GM18873 (cell line): ENCODE data around the gene GCLM.
A peak's percentile ranks its signal among the peaks of the same experiment; 100 is the strongest.

ENCODE experiments used
- ATAC-seq: cut with Tn5 transposase; IDR thresholded peaks from one replicate; pipeline ENCODE4 v1.9.1; 2021; ENCODE audit warnings: mild to moderate bottlenecking, moderate library complexity, moderate number of reproducible peaks; ENCODE audit not compliant: unreplicated experiment, low FRiP score

GCLM gene

DNA sequence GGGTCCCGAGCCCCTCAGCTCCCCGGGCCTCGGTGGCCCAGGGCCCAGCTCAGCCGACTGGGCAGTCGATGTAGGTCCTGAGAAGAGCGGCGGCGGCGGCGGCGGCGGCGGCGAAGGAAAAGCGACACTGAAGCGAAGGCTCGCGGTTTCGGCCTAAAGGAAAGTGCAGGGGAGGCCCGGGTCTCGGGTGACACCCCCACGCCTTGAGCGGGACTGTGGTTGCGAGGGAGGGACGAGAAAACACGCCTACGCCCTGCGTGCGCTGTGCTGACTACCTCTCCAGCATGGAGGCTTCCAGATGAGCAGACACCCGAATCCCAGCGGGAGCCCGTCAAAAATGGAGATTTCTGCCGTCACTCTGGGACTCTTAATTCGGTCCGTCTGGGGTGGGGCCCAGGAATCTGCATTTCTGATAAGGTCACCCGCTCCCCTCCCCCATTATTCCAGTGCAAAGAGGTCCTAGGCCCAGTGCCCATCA is 61.4 kb downstream of the GCLM start:
- ATAC-seq: peak; percentile 14

DNA sequence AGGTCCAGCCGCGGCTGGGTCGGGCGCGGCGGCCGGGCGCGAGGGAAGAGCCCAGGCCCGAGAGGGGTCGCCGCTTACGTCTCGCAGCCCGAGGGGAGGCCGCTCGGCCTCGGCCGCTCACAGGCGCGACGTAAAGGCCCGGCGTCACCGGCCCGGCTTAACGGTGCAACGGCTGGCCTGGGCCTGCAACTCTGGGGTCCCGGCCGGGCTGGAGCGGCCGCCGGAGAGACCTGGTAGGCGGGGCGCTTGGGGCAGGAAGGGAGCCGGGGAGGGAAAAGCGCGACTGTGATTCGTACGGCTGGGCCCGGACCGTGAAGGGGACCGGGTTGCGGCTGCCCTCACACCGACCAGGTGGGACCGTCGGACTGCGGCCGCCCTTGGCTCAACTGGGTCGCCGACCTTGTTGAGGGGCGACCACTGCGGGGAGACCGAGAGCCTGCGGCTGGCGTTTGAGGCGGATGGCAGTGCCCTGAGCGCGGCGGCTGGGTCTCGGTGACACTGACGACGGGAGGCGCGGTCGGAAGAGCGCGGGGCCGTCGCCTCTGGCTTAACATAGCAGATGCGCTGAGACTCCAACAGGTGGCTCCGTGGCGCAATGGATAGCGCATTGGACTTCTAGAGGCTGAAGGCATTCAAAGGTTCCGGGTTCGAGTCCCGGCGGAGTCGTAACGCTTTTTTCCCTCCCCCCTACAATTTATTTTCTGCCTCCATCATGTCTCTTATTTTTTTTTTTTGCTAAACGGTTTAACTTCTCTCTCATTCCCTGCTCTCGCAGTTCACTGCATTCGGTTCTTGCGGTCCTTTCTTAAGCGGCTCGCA is 62.0 kb downstream of the GCLM start:
- ATAC-seq: peak; percentile 69

DNA sequence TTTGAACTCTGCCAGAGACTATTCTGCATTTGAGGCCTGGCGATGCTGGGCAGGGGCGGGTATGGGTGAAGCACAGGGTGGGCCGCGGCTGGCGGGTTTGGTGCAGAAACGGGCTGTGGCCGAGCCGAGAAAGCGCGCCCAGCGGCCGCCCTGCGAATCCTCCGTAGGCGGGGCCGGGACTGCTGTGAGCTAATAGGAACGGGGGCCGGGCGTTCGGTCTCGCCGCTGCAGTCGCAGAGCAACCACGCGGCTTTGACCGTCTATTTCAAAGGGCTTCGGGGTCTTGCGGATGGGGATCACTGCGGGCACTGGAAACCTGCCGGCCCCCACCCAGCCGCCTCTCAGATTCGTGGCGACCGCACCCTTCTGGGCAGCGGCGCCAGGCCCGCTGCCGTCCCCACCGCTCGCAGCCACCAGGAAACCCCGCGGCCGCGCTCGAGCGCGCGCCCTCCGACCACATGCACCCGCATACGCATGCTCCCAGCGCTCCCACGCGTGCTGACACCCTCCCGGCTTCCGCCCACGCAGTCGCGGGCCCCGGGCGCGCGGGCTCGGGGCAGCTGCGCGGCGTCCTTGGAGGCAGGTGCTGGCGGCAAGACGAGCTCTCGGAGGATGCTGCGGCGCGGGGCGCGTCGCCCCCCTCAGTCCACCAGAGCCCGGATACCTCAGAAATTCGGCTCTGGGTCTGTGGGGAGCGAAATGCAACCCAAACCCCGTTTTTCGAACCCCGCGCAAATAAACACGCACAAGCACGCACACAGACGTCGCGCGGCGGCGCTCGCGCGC is 62.8 kb downstream of the GCLM start:
- peak; percentile 35 for ATAC-seq

DNA sequence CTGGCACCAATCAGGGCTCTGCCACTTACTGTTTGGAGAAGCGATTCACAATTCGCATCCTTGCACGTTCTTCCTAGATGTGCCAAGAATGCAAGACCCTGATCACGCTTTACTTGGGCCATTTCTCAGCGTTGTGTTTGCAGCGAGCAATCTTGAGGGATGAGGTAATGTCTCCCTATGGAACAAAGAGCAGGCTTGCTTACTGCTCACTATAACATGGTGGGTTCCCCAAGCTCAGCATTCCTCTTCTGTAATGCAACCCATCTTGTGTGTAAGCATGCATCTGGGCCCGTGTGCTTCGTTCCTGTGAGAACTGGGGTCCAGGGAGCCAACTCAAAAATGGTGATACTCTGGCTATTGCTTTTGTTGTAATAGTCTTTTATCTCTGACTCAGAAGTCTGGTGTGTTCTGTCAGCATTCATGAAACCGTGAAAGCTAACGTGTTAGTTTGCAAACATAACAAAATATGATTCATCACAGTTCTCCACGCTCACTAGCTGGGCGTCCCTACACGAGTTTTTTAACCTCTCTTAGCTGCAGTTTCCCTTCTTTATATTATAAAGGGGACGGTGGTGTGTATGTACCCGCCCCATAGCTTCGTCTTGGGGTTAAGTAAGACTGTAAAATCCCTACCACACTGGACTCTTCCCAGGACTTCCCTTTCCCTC is 63.6 kb downstream of the GCLM start:
- peak; percentile 0 for ATAC-seq

DNA sequence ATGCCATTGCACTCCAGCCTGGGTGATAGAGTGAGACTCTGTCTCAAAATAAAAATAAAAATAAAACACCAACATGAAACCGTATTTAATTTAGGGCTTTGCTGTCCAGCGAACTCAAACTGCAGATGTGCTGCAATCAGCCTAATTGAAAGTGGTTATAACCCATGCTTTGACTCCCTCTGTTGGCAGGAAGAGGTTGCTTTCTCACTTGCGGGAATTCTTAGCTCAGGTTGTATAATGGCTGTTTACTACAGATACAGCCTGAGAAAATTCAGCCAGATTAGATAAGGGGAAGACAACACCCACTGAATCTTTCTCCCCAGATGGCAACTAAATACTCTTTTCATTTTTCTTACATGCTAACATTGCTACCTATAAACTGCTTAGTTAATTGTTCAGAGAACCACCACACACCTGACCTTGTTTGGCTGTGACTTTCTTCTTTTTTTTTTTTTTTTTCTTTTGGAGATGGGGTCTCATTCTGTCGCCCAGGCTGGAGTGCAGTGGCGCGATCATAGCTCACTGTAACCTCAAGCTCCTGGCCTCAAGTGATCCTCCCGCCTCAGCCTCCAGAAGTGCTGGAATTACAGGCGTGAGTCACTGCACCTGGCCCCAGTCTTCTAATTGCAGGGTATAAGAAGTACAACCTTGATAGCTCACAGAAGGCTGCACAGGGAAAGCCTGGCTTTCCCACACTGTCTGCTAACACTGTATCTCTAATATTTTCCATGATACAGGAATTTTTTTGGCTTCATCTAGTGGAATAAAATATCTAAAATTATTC is 64.8 kb downstream of the GCLM start:
- ATAC-seq: no peak

DNA sequence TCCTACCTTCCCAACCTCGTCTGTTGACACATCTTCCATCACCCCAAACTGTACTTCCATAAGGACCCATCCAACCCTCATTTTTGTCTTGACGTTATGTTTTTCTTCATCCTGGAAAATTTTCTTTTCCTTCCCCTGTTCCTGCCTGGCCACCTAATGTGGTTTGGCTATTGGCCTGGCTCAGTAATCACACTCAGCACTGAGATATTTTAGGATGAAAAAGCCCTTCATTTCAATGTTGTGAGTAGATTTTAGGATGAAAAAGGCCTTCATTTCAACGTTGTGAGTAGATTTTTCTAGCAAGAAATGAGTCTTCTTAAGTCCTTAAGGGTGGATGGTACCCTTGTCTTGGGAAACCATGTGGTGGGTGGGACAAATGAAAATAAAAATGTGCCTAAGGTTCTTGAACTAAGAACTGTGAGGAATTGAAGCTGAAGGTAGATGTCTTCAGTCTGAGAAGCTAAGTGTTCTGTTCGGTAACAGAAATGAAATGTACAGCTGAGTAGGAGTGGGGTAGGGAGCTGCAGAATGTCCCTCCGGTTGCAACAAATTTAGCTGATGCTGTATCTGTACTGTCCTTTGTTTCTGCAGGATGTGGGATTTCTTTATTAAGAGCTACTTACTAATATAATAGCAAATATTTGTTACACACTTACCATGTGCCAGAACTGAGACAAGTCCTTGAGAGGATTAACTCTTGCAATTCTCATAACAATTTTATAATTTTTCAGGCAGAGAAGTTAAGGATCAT is 66.3 kb downstream of the GCLM start:
- ATAC-seq: no peak

DNA sequence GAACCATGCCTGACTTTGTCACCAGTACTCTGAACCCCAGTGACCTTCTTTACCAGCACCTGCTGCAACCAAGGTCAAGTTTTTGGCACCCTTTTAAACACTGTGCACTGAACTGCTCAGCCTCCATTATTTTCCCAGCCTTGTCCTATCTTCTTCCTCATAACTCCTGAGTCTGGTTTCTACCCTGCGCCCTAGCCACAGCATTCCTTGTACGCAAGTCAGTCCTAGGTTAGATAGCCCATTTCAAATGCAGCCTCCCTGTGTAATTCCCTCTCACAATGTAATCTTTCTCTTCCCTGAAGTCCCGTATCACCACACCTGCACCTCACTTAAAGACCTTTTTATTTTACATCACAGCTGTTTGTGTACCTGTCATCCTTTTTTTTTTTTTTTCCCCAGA is 67.5 kb downstream of the GCLM start:
- no peak for ATAC-seq

DNA sequence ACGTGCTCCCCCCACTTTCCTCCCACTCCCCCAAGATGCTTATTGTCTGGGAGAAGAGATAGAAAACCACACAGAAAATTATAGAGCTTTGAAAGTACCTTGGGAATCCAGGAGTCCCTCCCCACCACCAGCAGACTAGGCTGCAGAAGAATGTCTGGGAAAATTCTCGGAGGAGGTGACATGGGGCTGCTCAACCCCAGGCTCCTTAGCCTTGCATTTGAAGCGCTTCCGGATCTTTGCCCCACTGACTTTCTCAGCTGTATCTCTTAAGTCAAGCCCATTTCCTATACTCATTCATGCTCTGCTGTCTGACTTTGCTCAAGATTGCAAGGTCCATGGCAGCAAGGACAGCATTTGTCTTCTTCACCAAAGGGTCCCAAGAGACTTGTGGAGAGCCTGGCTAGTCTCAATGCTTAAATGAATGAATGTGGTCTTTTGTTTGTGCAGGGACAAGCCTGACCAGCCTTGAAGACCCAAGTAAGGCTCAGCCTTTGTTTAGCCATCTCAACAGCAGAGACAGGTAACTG is 68.2 kb downstream of the GCLM start:
- ATAC-seq: no peak

DNA sequence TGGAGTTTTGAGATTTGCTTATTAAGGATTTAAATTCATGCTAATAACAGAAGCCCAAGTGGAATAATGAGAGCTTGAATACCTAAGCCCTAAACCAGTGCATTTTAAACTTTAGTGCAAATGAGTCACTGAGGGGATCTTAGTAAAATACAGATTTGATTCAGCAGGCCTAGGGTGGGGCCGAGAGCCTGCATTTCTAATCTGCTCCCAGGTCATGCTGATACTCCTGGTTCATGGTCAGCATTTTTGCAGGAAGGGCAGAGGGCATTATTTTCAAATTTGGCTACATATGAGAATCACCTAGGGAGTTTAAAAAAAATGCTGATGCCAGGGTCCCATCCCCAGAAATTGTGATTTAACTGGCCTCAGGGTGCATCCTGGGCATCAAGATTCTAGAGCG is 69.5 kb downstream of the GCLM start:
- ATAC-seq: no peak

DNA sequence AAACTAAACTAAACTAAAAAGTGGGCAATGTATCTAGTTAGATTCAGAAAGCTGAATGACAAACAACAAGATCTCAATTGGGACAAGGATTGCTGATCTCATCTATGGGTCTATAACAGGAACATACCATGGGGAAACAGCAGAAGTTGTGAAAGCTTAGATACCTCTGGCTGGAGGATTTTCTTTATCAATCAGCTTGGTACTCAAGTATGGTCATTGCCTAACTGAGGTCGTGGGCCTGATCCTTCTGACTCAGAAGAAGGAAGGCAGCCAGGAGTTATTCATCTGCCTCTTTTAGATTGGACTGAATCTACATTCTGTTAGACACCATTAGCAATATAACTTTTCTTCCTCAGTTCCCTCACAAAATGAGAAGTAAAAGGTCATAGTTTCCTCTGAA is 69.9 kb downstream of the GCLM start:
- no peak for ATAC-seq

DNA sequence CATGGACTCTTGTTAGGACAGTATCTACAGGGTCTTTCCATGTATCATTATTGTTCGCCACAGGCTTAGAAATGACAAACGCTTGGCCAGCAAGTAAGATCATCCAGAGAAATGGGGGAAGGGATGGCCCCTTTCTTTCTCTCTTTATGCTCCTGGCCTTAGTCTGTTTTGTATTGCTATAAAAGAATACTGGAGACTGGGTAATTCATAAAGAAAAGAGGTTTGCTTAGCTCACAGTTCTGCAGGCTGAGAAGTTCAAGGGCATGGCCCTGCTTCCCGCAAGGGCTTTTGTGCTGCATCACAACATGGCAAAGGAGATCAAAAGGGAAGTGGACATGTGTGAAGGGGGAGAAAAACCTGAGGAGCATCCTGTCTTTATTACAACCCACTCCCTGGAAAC is 71.3 kb downstream of the GCLM start:
- ATAC-seq: no peak
